Left kidney (tissue), 2 donors: ENCODE results near the gene NUDT16L1. TPM values are rescaled to one million over a fixed set of nuclear protein-coding genes. Genes with fewer than 3 reads are reported as not detected.

ENCODE experiments used
- DNase-seq: peaks from one replicate; pipeline ENCODE4 v3.0.0-alpha.2; 2013
- polyA plus RNA-seq: library from polyadenylated mRNA; unstranded; fragments of 120-200 nt; gene quantifications from one replicate; pipeline ENCODE4 v1.2.1, GENCODE V29; 2013; ENCODE audit not compliant: insufficient read length

Gene NUDT16L1
- polyA plus RNA-seq, 1 donor = 32.5 TPM

DNA sequence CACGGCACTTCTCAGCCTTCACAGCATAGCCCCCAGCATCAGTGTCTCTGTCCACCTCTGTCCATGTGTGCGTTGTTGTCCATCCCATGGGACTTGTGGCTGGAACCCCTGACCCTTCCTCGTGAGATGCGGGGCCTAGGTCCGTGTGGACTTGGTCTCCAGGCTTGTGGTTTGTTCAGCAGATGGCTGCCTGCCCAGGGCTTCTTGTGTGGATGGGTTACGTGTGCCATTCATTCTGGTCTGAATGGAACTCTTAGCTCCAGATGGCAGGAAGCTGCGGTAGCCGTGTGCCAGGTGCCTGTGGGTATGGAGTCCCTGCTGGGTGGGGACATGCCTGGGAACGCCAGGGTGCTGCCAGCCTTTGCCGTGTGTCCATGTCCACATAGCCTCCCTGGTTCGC, 31.7 kb upstream of the NUDT16L1 start:
- no peak for DNase-seq

- no peak for DNase-seq
These were observed 29.9 kb upstream of the NUDT16L1 start for GRCh38 chr16:4663465-4663776.

GRCh38 chr16:4663777-4664465, 29.4 kb upstream of the NUDT16L1 start:
- no peak for DNase-seq

DNA sequence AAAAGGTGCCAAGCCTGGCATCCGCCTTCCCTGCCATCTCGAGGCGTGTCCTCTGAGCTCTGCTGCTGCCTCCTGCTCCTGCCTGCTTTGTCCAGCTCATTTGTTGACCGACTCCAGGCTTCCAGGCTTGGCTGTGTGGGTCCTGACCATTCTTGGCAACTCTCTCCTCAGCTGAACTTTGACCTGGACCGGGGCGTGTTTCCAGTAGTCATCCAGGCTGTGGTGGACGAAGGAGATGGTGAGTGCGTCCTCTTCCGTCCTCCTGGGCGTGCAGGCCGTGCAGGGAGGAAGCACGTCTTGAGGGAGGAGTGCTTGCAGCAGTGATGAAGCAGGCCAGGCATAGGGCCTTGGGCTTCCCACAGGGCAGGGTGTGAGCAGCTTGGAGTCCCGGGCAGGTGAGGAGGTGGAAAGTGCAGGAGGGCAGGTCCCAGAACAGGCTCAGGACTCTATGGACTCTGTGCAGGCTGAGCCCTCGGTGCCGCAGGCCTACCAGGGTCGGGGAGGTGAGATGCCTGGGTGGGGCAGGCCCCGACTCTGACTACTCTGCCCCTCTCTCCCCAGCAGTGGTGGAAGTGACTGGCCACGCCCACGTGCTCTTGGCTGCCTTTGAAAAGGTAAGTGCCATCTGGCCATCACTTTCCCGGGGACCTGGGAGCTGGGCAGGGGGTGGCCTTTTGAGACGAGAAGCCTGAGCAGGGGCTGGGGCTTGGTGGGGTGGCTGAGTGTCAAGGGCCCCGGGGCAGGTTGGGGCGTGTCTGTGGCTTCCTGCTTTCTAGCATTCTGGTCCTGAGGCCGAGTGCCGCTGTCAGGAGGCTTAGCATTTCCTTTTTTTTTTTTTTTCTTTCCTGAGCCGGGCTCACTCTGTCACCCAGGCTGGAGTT, 28.6 kb upstream of the NUDT16L1 start:
- no peak for DNase-seq

DNA sequence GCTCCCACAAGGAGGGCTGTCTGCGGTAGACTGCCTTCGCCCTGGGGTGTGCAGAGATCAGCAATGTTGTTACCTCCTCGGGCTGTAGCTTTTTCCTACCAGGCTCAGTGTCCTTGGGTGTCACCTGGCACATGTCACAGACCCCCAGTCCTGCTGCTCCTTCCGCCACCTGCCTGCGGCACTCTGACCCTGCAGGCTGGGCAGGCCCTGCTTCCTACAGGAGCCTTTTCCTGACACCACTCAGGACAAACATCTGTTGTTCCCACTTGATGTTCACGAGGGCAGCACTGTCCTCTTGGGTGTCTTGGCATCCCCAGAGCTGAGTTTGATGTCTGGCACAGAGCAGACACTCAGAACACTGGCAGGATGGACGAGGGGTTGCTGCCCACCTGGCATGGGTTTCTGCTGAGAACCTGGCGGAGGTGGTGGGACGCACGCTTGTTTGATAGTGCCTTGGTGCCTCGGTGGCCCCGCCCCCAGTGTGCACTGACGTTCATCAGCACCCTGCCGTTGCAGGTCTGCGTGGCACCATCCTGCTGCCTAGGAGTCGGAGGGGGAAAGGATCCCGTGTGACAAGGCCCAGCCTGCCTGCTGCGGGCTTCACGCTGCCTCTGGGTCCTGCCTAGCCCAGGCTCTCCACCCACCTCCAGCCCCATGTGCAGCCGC, 26.7 kb upstream of the NUDT16L1 start:
- no peak for DNase-seq

GRCh38 chr16:4667203-4667963, 26.0 kb upstream of the NUDT16L1 start:
- no peak for DNase-seq

DNA sequence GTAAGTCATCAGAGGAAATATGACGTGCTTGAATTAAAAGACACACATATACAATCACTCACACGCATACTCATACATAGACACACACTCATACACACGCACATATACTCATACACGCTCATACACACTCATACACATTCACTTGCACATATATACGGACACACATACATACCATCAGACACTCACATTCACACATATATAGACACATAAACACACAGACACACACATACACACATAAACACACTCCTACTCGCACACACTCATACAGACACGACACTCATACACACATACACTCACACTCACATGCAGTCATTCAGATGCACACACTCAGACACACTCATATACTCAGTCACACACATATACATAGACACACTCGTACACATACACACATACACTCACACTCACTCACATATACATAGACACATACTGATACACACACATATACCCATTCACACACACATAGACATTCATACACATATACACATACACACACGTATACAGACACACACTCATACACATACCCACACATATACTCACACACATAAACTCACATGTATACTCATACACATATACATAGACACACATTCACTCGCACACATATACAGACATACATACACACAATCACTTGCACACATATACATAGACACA, 24.9 kb upstream of the NUDT16L1 start:
- no peak for DNase-seq

- DNase-seq = no peak
These were observed 19.8 kb upstream of the NUDT16L1 start for GRCh38 chr16:4673387-4674046.

DNA sequence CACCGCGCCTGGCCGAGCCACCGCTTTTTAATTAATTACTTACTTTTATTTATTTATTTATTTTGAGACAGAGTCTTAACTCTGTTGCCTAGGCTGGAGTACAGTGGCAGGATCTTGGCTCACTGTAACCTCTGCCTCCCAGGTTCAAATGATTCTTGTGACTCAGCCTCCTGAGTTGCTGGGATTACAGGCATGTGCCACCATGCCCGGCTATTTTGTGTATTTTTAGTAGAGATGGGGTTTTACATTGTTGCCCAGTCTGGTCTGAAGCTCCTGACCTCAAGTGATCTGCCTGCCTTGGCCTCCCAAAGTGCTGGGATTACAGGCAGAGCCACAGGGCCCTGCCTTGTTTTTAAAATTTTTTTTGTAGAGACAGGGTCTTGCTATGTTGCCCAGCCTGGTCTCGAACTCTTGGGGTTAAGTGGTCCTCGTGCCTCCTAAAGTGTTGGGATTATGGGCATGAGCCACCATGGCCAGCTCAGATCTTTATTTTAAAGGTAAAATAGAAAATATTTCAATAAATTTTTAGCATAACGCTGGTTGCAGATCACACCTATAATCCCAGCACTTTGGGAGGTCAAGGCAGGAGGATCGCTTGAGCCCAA, 18.3 kb upstream of the NUDT16L1 start:
- DNase-seq = no peak

GRCh38 chr16:4675864-4676786, 17.2 kb upstream of the NUDT16L1 start:
- DNase-seq = no peak

GRCh38 chr16:4676831-4677230, 16.5 kb upstream of the NUDT16L1 start:
- DNase-seq = no peak

GRCh38 chr16:4677390-4677789, 16.0 kb upstream of the NUDT16L1 start:
- no peak for DNase-seq

DNA sequence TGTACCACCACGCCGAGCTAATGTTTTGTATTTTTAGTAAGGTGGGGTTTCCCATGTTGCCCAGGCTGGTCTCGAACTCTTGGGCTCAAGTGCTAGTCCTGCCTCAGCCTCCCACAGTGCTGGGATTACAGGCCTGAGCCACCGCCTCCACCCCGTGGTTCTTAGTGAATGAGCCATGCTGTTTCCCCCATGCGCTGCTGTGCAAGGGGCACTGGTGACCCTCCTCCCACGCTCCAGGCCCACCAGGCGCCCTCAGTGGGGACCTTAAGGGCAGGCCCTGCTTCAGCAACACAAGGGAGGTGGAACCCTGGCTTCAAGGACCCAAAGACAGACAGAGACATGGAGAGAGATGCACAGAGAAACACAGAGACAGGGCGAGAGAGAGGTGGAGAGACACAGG, 15.4 kb upstream of the NUDT16L1 start:
- no peak for DNase-seq

DNA sequence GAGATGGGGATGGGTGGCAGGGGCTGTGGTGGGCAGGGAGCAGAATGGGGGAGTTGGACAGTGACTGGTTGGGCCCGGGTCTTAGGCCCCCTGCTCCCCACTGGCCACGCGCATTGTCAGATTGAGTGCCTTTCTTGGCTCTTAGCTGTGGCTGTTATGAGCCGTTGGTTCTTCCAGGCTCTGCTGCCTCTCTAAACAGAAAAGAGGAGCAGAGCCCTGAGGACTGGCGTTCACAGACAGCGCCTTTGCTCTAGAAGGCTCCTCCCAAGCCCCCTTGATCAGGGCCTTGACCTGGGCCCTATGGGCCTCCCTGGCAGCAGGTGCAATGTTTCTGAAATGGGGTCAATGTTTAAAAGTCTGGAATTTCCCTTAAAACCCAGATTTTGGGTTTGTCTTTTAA, 14.8 kb upstream of the NUDT16L1 start:
- DNase-seq = no peak

DNA sequence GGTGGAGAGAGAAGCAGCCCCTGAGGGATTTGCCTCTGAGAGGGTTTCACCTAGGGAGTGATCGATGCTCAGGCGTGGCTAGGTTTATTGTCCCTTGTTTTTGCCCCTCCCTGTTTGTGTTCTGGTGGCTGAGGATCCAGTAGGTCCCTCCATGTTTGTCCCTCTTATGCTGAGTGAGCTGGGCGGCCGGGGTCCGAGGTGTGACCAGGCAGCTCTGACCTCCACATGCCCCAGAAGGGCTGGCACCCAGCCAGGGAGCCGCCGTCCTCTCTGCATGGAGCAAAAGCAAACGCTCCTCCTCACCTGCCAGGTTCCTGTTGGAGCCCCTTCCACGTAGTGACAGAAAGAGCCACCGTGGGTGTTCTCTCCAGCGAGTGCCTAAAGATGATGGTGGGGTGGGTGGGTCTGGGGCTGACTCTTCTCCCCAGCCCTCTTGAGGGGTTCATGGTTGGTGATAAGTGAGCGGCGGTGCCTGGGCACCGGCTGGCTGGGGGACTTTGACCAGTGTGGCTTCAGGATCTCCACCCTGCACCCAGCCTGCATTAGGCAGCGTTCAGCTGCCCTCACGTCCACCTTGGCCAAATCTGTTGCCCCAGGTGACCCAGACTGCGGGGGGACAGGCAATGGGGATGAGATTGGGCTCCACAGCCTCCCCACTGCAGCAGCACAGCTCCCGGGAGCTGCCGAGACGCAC, 14.1 kb upstream of the NUDT16L1 start:
- no peak for DNase-seq

DNA sequence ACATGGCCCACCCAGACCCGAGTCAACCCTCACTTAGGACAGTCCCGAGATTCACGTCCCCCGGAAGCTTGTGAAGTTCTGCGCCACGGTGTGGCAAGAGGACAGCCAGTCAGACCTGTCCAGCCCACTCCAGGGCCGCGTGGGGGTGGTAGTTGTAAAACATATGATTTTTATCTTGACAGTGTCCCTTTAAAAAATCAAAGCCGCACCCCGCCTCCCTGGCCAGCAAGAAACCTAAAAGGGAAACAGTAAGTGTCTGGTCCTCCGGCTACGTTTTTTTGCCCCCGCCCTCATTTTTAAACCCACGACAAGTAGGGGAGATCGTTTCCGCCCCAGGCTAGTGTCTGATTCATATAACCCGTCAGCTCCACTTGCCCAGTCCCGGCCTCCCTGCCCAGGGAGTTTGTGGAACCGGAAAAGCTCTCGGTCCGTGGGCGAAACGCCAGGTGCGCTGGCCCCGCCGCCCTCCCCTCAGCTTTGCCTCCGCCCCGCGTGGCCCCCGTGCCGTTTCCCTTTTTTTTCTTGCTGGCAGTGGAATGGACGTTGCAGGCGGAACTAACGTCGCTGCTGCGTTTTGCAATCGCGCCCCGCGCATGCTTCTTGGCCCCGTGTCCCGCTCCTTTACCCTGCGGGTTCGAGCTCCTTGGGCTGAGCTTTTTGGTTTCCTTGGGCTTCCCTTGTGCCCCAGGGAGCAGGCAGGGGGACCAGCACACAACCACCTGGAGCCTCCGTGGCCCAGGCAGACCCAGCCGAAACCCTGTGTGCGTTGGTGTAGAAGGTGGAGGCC, 13.3 kb upstream of the NUDT16L1 start:
- DNase-seq = no peak

- DNase-seq = no peak
These were observed 12.5 kb upstream of the NUDT16L1 start for GRCh38 chr16:4680673-4681470.
